Heart left ventricle (tissue), 16 donors: ENCODE data around the gene PRRG1. TPM values are rescaled to one million over a fixed set of nuclear protein-coding genes. Genes with fewer than 3 reads are reported as not detected.
"Not testable (repeated sequence)": the region's sequence is repeated elsewhere in the genome, so short reads cannot be mapped to it uniquely, and the experiment has no call there.

ENCODE experiments used
- ATAC-seq, 4 donors: fragments of 200-7000 bp; cut with Tn5 transposase; one replicate each; pipeline ENCODE4 v1.9.1; 2020 to 2022; ENCODE audit warnings: moderate library complexity in 4 of 4, mild to moderate bottlenecking in 3 of 4, moderate number of reproducible peaks in 1 of 4
- DNase-seq, 5 donors: peaks; one replicate each; pipeline ENCODE4 v3.0.0-alpha.2; 2020
- H3K27ac ChIP-seq, 12 donors: fragments of 200-600 bp; sonication (generic) in 4 of 12; one replicate each; pipeline versions ENCODE4 v1.5.0 to v1.8.0; 2016 to 2022; ENCODE audit warnings: mild to moderate bottlenecking in 2 of 12
- H3K27me3 ChIP-seq, 9 donors: fragments of 200-600 bp; sonication (generic) in 2 of 9; one replicate each; pipeline versions ENCODE4 v1.5.1 to v1.8.0; 2016 to 2022; ENCODE audit warnings: mild to moderate bottlenecking in 3 of 9
- H3K36me3 ChIP-seq, 9 donors: fragments of 200-600 bp; sonication (generic) in 2 of 9; one replicate each; pipeline versions ENCODE4 v1.5.0 to v1.8.0; 2018 to 2022; ENCODE audit warnings: mild to moderate bottlenecking in 2 of 9
- H3K4me1 ChIP-seq, 12 donors: fragments of 200-600 bp; sonication (generic) in 4 of 12; one replicate each; pipeline versions ENCODE4 v1.5.0 to v1.8.0; 2016 to 2022; ENCODE audit warnings: mild to moderate bottlenecking in 3 of 12
- H3K4me3 ChIP-seq, 12 donors: fragments of 200-600 bp; sonication (generic) in 4 of 12; one replicate each; pipeline versions ENCODE4 v1.5.0 to v1.8.0; 2017 to 2022; ENCODE audit warnings: mild to moderate bottlenecking in 9 of 12, moderate library complexity in 4 of 12
- H3K9me3 ChIP-seq, 12 donors: fragments of 200-600 bp; sonication (generic) in 4 of 12; one replicate each; pipeline versions ENCODE4 v1.5.0 to v1.8.0; 2016 to 2022; ENCODE audit warnings: mild to moderate bottlenecking in 1 of 12
- CTCF ChIP-seq, 12 donors: fragments of 200-600 bp; sonication (generic) in 4 of 12; IDR thresholded peaks; one replicate each; pipeline versions ENCODE4 v1.5.0 to v1.8.0; 2018 to 2022; ENCODE audit warnings: antibody characterized with exemption in 12 of 12, mild to moderate bottlenecking in 5 of 12
- POLR2A ChIP-seq, 2 donors: fragments of 450-650 bp; IDR thresholded peaks; one replicate each; pipeline ENCODE4 v1.6.1; 2017; ENCODE audit warnings: antibody characterized with exemption in 2 of 2, mild to moderate bottlenecking in 2 of 2, moderate library complexity in 2 of 2
- WGBS, 4 donors: extraction: QIAGEN DNeasy Blood & Tissue Kit in 2 of 4; methylation state at CpG; one replicate each; pipeline versions ENCODE4 v1.1.5 to v1.1.7; 2013 to 2018; 5-methylcytosine and 5-hydroxymethylcytosine counted together
- intact Hi-C, 10 donors: fragments of 100-400 bp; cut with DNase I; formaldehyde crosslinking; loops; one replicate each; pipeline versions ENCODE4 v1.11.1 to v1.14.2; 2022
- long read RNA-seq, 3 donors: library from polyadenylated mRNA; unstranded; transcript quantifications; one replicate each; pipeline ENCODE4 v2.0.0, GENCODE V29; 2020 to 2021
- polyA plus RNA-seq, 2 donors: library from polyadenylated mRNA; stranded (reverse); fragments of 200-250 nt; gene quantifications; one replicate each; pipeline ENCODE4 v1.2.3, GENCODE V29; 2013
- total RNA-seq, 9 donors: library from RNA; depleted of rRNA in 2 of 9; stranded (reverse); fragments of >200 nt in 2 of 9; fragmentation: NEBNext Ultra II Directional in 3 of 9; extraction: Animal tissue kit (Norgen Biotek cat#: 25700) in 3 of 9; gene quantifications; one replicate each; pipeline versions ENCODE4 v1.1.0 to v1.2.4, GENCODE V29; 2016 to 2023
- donor health status: ischemic (EF 13 %, LVEDD 7.1; RV severe dilation, severe dysfunction).
- donor health status: healthy with polysubstance abuse.
- donor health status: DM: no; HTN: yes; CAD: no.
- donor health status: DM: no; HTN: no; CAD: no.
- donor health status: ischemic (EF 25% LVEDD 6.9; RV normal size, moderate dysfunction).
- donor health status: ischemic (EF 25% LVEDD 5.7; RV mildly dilated, moderate dysfunction).
- donor health status: healthy.
- donor health status: DM: yes; HTN: yes; CAD: no.
- donor health status: ischemic (EF 35%, LVEDD 5.7; RV mildly dilated, moderate dysfunction).
- donor health status: nonischemic (EF 11% LVEDD 7.7; RV severe dilation, severe dysfunction).
- donor health status: DM: yes; HTN: yes; CAD: no.
- donor health status: PGD.
- donor health status: ischemic (EF 29% LVEDD 5.4; RV normal size, mild dysfunction).
- donor health status: nonischemic (EF 23%, LVEDD 6.1; RV moderate dilation, normal function).

Gene PRRG1
- total RNA-seq (10 to 100 TPM in 7 of 9 donors, 1 to 10 TPM in 2; 7.2 to 17.3 (median 10.2) TPM), polyA plus RNA-seq (1 to 10 TPM; 3.0 to 4.5 TPM)
- long read RNA-seq, donor 1, result 0 reads
- long read RNA-seq, donor 2, full-length matches to known transcripts, result 3 of 6 reads
- long read RNA-seq, donor 2, partial matches to known transcripts, result 0 of 6 reads
- long read RNA-seq, donor 2, other reads (novel, unspliced or antisense), result 3 of 6 reads
- long read RNA-seq, donor 3, result 0 reads

- DNase-seq (peak; percentile 75 to 89 (median 86)), ATAC-seq (peak; percentile 95 to 97 (median 96))
- H3K4me3 ChIP-seq, result peak within 1 kb of the TSS; percentile 45 to 83 (median 69)
- TF ChIP-seq POLR2A (IDR thresholded peaks at IDR 0.05) (peak in 1 of 2 donors; percentile 54), CTCF (IDR thresholded peaks at IDR 0.05) (no peak)
- H3K27me3 ChIP-seq, result peaks cover 0 to 30% (median 0%) of the 10 kb centered on the region in 9 donors
- H3K9me3 ChIP-seq, result no peaks in the 10 kb centered on the region
- H3K36me3 ChIP-seq, result no peaks in the 10 kb centered on the region
- WGBS, 4 donors, result 1 to 41% (median 15%) methylated on average over 52 to 61 of the region's 61 CpGs
- H3K27ac ChIP-seq, result peak within 1 kb of the TSS; percentile 68 to 89 (median 83)
- peaks cover 0 to 22% (median 2%) of the 10 kb centered on the region in 12 donors for H3K4me1 ChIP-seq
- intact Hi-C loops, result loop anchor here in 2 of 10 donors (5.0 to 10.0 kb wide), 2 partner anchors 65 to 73 kb away; no protein-coding TSS in a partner anchor
These were observed at the start of gene PRRG1 for GRCh38 chrX:37349221-37350033. Gene PRRG1, plus strand, starts transcription at chrX:37349364. Its CDS starts 56,886 bp downstream, at chrX:37406250.

- DNase-seq, result peak in 2 of 5 donors; percentile 5 to 26
- no peak overlapping the region for H3K27ac ChIP-seq
These were observed 46.6 kb upstream of the PRRG1 start for GRCh38 chrX:37302569-37302968.

GRCh38 chrX:37305238-37305637, 43.9 kb upstream of the PRRG1 start:
- H3K9me3 ChIP-seq, DNase-seq, intact Hi-C loops, H3K27me3 ChIP-seq, H3K4me3 ChIP-seq, H3K36me3 ChIP-seq, H3K4me1 ChIP-seq, H3K27ac ChIP-seq, ATAC-seq: not testable (repeated sequence)
- 64 to 97% (median 94%) methylated on average over 1 to 2 of the region's 2 CpGs for WGBS, 4 donors

More at GRCh38 chrX:37302569-37302968, 46.6 kb upstream of the PRRG1 start:
- Histone ChIP-seq H3K4me3 (no peak overlapping the region), H3K4me1 (no peaks in the 10 kb centered on the region), H3K9me3 (peaks cover 0 to 3% (median 0%) of the 10 kb centered on the region in 12 donors), H3K36me3 (no peaks in the 10 kb centered on the region), H3K27me3 (no peaks in the 10 kb centered on the region)
- intact Hi-C loops, result no loop called here
- TF ChIP-seq POLR2A (IDR thresholded peaks at IDR 0.05), result no peak
- peak in 10 of 12 donors; percentile 26 to 52 (median 40) for TF ChIP-seq CTCF (IDR thresholded peaks at IDR 0.05)
- 5 to 47% (median 15%) methylated on average over 1 of the region's 1 CpG for WGBS, 4 donors
- peak in 3 of 4 donors; percentile 57 to 65 (median 64) for ATAC-seq

GRCh38 chrX:37314531-37314930, 34.6 kb upstream of the PRRG1 start:
- Histone ChIP-seq H3K36me3 (no peaks in the 10 kb centered on the region), H3K9me3 (no peaks in the 10 kb centered on the region), H3K4me3 (no peak overlapping the region), H3K27ac (no peak overlapping the region), H3K27me3 (peaks cover 0 to 10% (median 0%) of the 10 kb centered on the region in 9 donors), H3K4me1 (no peaks in the 10 kb centered on the region)
- TF ChIP-seq POLR2A (IDR thresholded peaks at IDR 0.05), result no peak
- TF ChIP-seq CTCF (IDR thresholded peaks at IDR 0.05), result no peak
- ATAC-seq (no peak), DNase-seq (no peak)
- intact Hi-C loops, result no loop called here
